ENCODE measurements around the gene DDT. TPM values are rescaled to one million over a fixed set of nuclear protein-coding genes. Genes with fewer than 3 reads are reported as not detected.
"Not testable (repeated sequence)": the region's sequence is repeated elsewhere in the genome, so short reads cannot be mapped to it uniquely, and the experiment has no call there.

Gene DDT
- total RNA-seq: 10 to 100 TPM; 74.6 to 89.4 TPM

GRCh38 chr22:23974345-23974744 lies at the start of gene DDT:
Gene DDT (minus strand): TSS chr22:23974441. CDS start chr22:23974414, 27 bp downstream.
- H3K27me3 Mint-ChIP-seq (ENCODE audit: low read depth); H3K27ac Mint-ChIP-seq; DNase-seq; H3K4me3 Mint-ChIP-seq; H3K9me3 Mint-ChIP-seq: not testable (repeated sequence)
- Mint-ChIP-seq H3K36me3 (ENCODE audit: insufficient read depth in 2 of 2) (peaks cover 6 to 11% of the 10 kb centered on the region in 2 donors), H3K4me1 (ENCODE audit: low read depth) (peaks cover 23% of the 10 kb centered on the region)
- peak; percentile 94 to 98 for ATAC-seq (replicated peaks in 1 of 2)

GRCh38 chr22:24023204-24023789 lies 49.1 kb upstream of the DDT start:
- Mint-ChIP-seq H3K4me1 (ENCODE audit: low read depth) (peaks cover 54% of the 10 kb centered on the region), H3K4me3 (peak overlapping the region in 1 of 2 donors; percentile 67), H3K27ac (peak overlapping the region; percentile 96), H3K9me3 (no peaks in the 10 kb centered on the region), H3K27me3 (ENCODE audit: low read depth) (no peaks in the 10 kb centered on the region), H3K36me3 (ENCODE audit: insufficient read depth in 2 of 2) (peaks cover 5 to 14% of the 10 kb centered on the region in 2 donors)
- ATAC-seq (replicated peaks in 1 of 2): peak; percentile 26 to 31
- DNase-seq: no peak

- ATAC-seq (replicated peaks in 1 of 2) (no peak), DNase-seq (no peak)
- H3K4me3 Mint-ChIP-seq: no peak overlapping the region
- peaks cover 47% of the 10 kb centered on the region for H3K4me1 Mint-ChIP-seq (ENCODE audit: low read depth)
- H3K9me3 Mint-ChIP-seq: no peaks in the 10 kb centered on the region
- H3K27ac Mint-ChIP-seq: no peak overlapping the region
- peaks cover 9 to 24% of the 10 kb centered on the region in 2 donors for H3K36me3 Mint-ChIP-seq (ENCODE audit: insufficient read depth in 2 of 2)
- no peaks in the 10 kb centered on the region for H3K27me3 Mint-ChIP-seq (ENCODE audit: low read depth)
Measured at GRCh38 chr22:24021304-24021703, 47.1 kb upstream of the DDT start.

GRCh38 chr22:24016156-24016555 lies 41.9 kb upstream of the DDT start:
- no peak for DNase-seq
- Mint-ChIP-seq H3K4me3 (no peak overlapping the region), H3K27ac (no peak overlapping the region), H3K27me3 (ENCODE audit: low read depth) (no peaks in the 10 kb centered on the region), H3K9me3 (peaks cover 0 to 1% of the 10 kb centered on the region in 2 donors), H3K4me1 (ENCODE audit: low read depth) (peaks cover 36% of the 10 kb centered on the region), H3K36me3 (ENCODE audit: insufficient read depth in 2 of 2) (peaks cover 4 to 11% of the 10 kb centered on the region in 2 donors)
- no peak for ATAC-seq (replicated peaks in 1 of 2)

- Mint-ChIP-seq H3K36me3 (ENCODE audit: insufficient read depth in 2 of 2) (peaks cover 0 to 5% of the 10 kb centered on the region in 2 donors), H3K27me3 (ENCODE audit: low read depth) (no peaks in the 10 kb centered on the region), H3K4me3 (peak overlapping the region; percentile 94), H3K27ac (peak overlapping the region; percentile 85), H3K4me1 (ENCODE audit: low read depth) (peaks cover 37% of the 10 kb centered on the region), H3K9me3 (peaks cover 0 to 1% of the 10 kb centered on the region in 2 donors)
- ATAC-seq (replicated peaks in 1 of 2) (no peak), DNase-seq (no peak)
Measured at GRCh38 chr22:24011735-24012068, 37.5 kb upstream of the DDT start.

GRCh38 chr22:24010018-24010391 lies 35.8 kb upstream of the DDT start:
- Mint-ChIP-seq H3K36me3 (ENCODE audit: insufficient read depth in 2 of 2) (no peaks in the 10 kb centered on the region), H3K27me3 (ENCODE audit: low read depth) (no peaks in the 10 kb centered on the region), H3K27ac (no peak overlapping the region), H3K9me3 (no peaks in the 10 kb centered on the region), H3K4me1 (ENCODE audit: low read depth) (peaks cover 37% of the 10 kb centered on the region), H3K4me3 (peak overlapping the region in 1 of 2 donors; percentile 31)
- DNase-seq (no peak), ATAC-seq (replicated peaks in 1 of 2) (no peak)

GRCh38 chr22:24009227-24010017 lies 35.2 kb upstream of the DDT start:
- DNase-seq (no peak), ATAC-seq (replicated peaks in 1 of 2) (no peak)
- Mint-ChIP-seq H3K36me3 (ENCODE audit: insufficient read depth in 2 of 2) (no peaks in the 10 kb centered on the region), H3K4me3 (no peak overlapping the region), H3K9me3 (no peaks in the 10 kb centered on the region), H3K27me3 (ENCODE audit: low read depth) (no peaks in the 10 kb centered on the region), H3K27ac (no peak overlapping the region), H3K4me1 (ENCODE audit: low read depth) (peaks cover 33% of the 10 kb centered on the region)

GRCh38 chr22:24008381-24009226 lies 34.4 kb upstream of the DDT start:
- Mint-ChIP-seq H3K27ac (no peak overlapping the region), H3K36me3 (ENCODE audit: insufficient read depth in 2 of 2) (no peaks in the 10 kb centered on the region), H3K9me3 (no peaks in the 10 kb centered on the region)

GRCh38 chr22:24008022-24008283 lies 33.7 kb upstream of the DDT start:
- H3K27me3 Mint-ChIP-seq (ENCODE audit: low read depth): no peaks in the 10 kb centered on the region
- H3K4me3 Mint-ChIP-seq: no peak overlapping the region
- H3K9me3 Mint-ChIP-seq: no peaks in the 10 kb centered on the region
- peaks cover 19% of the 10 kb centered on the region for H3K4me1 Mint-ChIP-seq (ENCODE audit: low read depth)
- ATAC-seq (replicated peaks in 1 of 2) (no peak), DNase-seq (no peak)
- no peaks in the 10 kb centered on the region for H3K36me3 Mint-ChIP-seq (ENCODE audit: insufficient read depth in 2 of 2)
- H3K27ac Mint-ChIP-seq: no peak overlapping the region

More at GRCh38 chr22:24008381-24009226, 34.4 kb upstream of the DDT start:
- DNase-seq (no peak), ATAC-seq (replicated peaks in 1 of 2) (no peak)
- no peak overlapping the region for H3K4me3 Mint-ChIP-seq
- no peaks in the 10 kb centered on the region for H3K27me3 Mint-ChIP-seq (ENCODE audit: low read depth)
- H3K4me1 Mint-ChIP-seq (ENCODE audit: low read depth): peaks cover 24% of the 10 kb centered on the region

GRCh38 chr22:24007253-24008021 lies 33.2 kb upstream of the DDT start:
- Mint-ChIP-seq H3K4me3 (no peak overlapping the region), H3K36me3 (ENCODE audit: insufficient read depth in 2 of 2) (no peaks in the 10 kb centered on the region), H3K4me1 (ENCODE audit: low read depth) (peaks cover 16% of the 10 kb centered on the region), H3K9me3 (no peaks in the 10 kb centered on the region), H3K27ac (no peak overlapping the region), H3K27me3 (ENCODE audit: low read depth) (no peaks in the 10 kb centered on the region)
- no peak for DNase-seq
- no peak for ATAC-seq (replicated peaks in 1 of 2)

- H3K27ac Mint-ChIP-seq: no peak overlapping the region
- no peaks in the 10 kb centered on the region for H3K27me3 Mint-ChIP-seq (ENCODE audit: low read depth)
- H3K36me3 Mint-ChIP-seq (ENCODE audit: insufficient read depth in 2 of 2): no peaks in the 10 kb centered on the region
- no peak overlapping the region for H3K4me3 Mint-ChIP-seq
- DNase-seq (no peak), ATAC-seq (replicated peaks in 1 of 2) (no peak)
- no peaks in the 10 kb centered on the region for H3K9me3 Mint-ChIP-seq
- peaks cover 13% of the 10 kb centered on the region for H3K4me1 Mint-ChIP-seq (ENCODE audit: low read depth)
Measured at GRCh38 chr22:24006914-24007214, 32.6 kb upstream of the DDT start.

- no peak for ATAC-seq (replicated peaks in 1 of 2)
- Mint-ChIP-seq H3K9me3 (no peaks in the 10 kb centered on the region), H3K27me3 (ENCODE audit: low read depth) (no peaks in the 10 kb centered on the region), H3K36me3 (ENCODE audit: insufficient read depth in 2 of 2) (no peaks in the 10 kb centered on the region), H3K27ac (no peak overlapping the region), H3K4me1 (ENCODE audit: low read depth) (peaks cover 13% of the 10 kb centered on the region), H3K4me3 (no peak overlapping the region)
- DNase-seq: no peak
Measured at GRCh38 chr22:24006207-24006913, 32.1 kb upstream of the DDT start.
